Right atrium auricular region (tissue), 2 donors: ENCODE data around the gene C10orf53. TPM values are rescaled to one million over a fixed set of nuclear protein-coding genes. Genes with fewer than 3 reads are reported as not detected.

Experiments used
- DNase-seq: peaks from one replicate; pipeline ENCODE4 v3.0.0-alpha.2; 2019; ENCODE audit warnings: low spot score
- H3K27ac ChIP-seq, 2 donors: fragments of 200-600 bp; sonication (generic); 1 replicate in 1 of 2; 2 replicates in 1 of 2; pipeline ENCODE4 v1.5.1; 2016 to 2019
- H3K27me3 ChIP-seq, 2 donors: fragments of 200-600 bp; sonication (generic); one replicate each; pipeline versions ENCODE4 v1.5.1 to v1.6.0; 2017 to 2019
- H3K36me3 ChIP-seq: fragments of 200-600 bp; sonication (generic); one replicate; pipeline ENCODE4 v1.5.1; 2016
- H3K4me1 ChIP-seq, 2 donors: fragments of 200-600 bp; sonication (generic); one replicate each; pipeline versions ENCODE4 v1.5.1 to v1.6.0; 2017 to 2019
- H3K4me3 ChIP-seq, 2 donors: fragments of 200-600 bp; sonication (generic); 1 replicate in 1 of 2; 2 replicates in 1 of 2; pipeline ENCODE4 v1.5.1; 2017 to 2019; ENCODE audit warnings: mild to moderate bottlenecking in 1 of 2, moderate library complexity in 1 of 2
- H3K9me3 ChIP-seq, 2 donors: fragments of 200-600 bp; sonication (generic); one replicate each; pipeline ENCODE4 v1.5.1; 2019
- total RNA-seq, 2 donors: library from RNA; depleted of rRNA; stranded (reverse); fragments of >200 nt; gene quantifications; one replicate each; pipeline ENCODE4 v1.1.0, GENCODE V29; 2016
- TF ChIP-seq, protein P1 (sequence below), 2 donors: fragments of 200-600 bp; sonication (generic); IDR thresholded peaks; one replicate each; pipeline ENCODE4 v1.5.1; 2019; ENCODE audit warnings: antibody characterized with exemption in 2 of 2

Gene C10orf53
- total RNA-seq, 2 donors from 2014 or later, result not detected

- no peaks in the 10 kb centered on the region for H3K27me3 ChIP-seq
- H3K4me1 ChIP-seq, result no peaks in the 10 kb centered on the region
- H3K27ac ChIP-seq, result no peak overlapping the region
- TF ChIP-seq, protein P1, sequence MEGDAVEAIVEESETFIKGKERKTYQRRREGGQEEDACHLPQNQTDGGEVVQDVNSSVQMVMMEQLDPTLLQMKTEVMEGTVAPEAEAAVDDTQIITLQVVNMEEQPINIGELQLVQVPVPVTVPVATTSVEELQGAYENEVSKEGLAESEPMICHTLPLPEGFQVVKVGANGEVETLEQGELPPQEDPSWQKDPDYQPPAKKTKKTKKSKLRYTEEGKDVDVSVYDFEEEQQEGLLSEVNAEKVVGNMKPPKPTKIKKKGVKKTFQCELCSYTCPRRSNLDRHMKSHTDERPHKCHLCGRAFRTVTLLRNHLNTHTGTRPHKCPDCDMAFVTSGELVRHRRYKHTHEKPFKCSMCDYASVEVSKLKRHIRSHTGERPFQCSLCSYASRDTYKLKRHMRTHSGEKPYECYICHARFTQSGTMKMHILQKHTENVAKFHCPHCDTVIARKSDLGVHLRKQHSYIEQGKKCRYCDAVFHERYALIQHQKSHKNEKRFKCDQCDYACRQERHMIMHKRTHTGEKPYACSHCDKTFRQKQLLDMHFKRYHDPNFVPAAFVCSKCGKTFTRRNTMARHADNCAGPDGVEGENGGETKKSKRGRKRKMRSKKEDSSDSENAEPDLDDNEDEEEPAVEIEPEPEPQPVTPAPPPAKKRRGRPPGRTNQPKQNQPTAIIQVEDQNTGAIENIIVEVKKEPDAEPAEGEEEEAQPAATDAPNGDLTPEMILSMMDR (IDR thresholded peaks at IDR 0.05), result no peak
- H3K36me3 ChIP-seq, result no peaks in the 10 kb centered on the region
- no peaks in the 10 kb centered on the region for H3K9me3 ChIP-seq
- no peak for DNase-seq
- no peak overlapping the region for H3K4me3 ChIP-seq
Observed at GRCh38 chr10:49733866-49734265, 54.4 kb downstream of the C10orf53 start.

DNA sequence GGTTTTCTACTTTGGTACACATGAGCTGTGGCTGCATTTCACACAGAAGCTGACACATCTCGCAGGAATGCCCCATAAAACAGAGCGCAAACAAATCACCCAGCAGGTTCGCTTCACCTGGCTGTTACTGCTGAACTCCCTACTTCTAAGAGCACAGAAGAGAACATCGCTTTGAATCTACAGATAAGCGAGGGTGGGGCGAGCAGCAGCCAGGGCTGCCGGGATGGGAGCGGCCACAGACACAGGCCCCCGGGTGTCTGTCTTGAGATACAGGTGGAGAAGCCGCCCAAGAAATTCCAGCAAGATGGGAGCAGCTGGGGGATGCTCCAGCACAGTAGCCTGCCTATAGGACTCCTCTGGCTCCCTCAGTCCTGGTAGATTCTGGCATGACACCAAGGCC is 55.2 kb downstream of the C10orf53 start:
- TF ChIP-seq, protein P1 (IDR thresholded peaks at IDR 0.05), result no peak

GRCh38 chr10:49735161-49735560 is 55.7 kb downstream of the C10orf53 start:
- no peaks in the 10 kb centered on the region for H3K4me1 ChIP-seq
- DNase-seq, result no peak
- TF ChIP-seq, protein P1 (IDR thresholded peaks at IDR 0.05), result no peak
- no peaks in the 10 kb centered on the region for H3K9me3 ChIP-seq
- no peaks in the 10 kb centered on the region for H3K36me3 ChIP-seq
- no peak overlapping the region for H3K4me3 ChIP-seq
- no peak overlapping the region for H3K27ac ChIP-seq
- no peaks in the 10 kb centered on the region for H3K27me3 ChIP-seq

More for the DNA sequence above, 55.2 kb downstream of the C10orf53 start:
- no peaks in the 10 kb centered on the region for H3K27me3 ChIP-seq
- no peak for DNase-seq
- no peaks in the 10 kb centered on the region for H3K36me3 ChIP-seq
- no peak overlapping the region for H3K4me3 ChIP-seq
- H3K27ac ChIP-seq, result no peak overlapping the region
- no peaks in the 10 kb centered on the region for H3K4me1 ChIP-seq
- H3K9me3 ChIP-seq, result no peaks in the 10 kb centered on the region

DNA sequence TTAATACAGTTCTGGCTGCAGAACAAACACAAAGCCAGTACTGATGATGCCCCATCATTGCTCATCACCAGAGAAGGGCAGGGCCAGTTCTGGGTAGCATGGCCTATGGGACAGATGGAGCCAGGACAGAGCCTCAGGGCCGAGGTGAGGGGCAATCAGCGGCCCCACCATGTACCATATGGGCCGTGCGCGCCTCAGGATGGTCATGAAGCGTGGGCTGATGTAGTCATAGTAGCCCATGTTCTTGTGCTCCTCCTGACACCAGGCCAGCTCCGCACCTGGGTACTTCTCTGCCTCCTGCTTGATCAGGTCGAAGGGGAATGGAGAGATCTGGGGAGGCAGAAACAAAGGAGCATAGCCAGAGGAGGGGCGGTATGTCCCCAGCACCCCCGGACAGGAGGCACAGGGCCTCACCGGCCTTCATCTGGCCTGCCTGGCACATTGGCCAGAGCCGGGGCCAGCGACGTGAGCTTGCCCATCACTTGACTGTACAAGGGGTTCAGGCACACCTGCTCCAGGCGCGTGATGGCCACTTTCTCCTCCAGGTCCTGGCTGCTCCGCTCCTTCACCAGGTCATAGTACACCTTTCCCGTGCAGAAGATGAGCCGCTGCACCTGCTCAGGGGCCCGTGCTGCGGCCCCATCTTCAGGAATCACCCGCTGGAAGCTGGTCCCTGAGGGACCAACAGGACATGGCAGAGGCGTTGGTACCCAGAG is 56.6 kb downstream of the C10orf53 start:
- Histone ChIP-seq H3K36me3 (no peaks in the 10 kb centered on the region), H3K4me3 (no peak overlapping the region), H3K4me1 (no peaks in the 10 kb centered on the region), H3K27me3 (no peaks in the 10 kb centered on the region), H3K27ac (no peak overlapping the region), H3K9me3 (no peaks in the 10 kb centered on the region)
- DNase-seq, result peak; percentile 48
- TF ChIP-seq, protein P1 (IDR thresholded peaks at IDR 0.05), result no peak

DNA sequence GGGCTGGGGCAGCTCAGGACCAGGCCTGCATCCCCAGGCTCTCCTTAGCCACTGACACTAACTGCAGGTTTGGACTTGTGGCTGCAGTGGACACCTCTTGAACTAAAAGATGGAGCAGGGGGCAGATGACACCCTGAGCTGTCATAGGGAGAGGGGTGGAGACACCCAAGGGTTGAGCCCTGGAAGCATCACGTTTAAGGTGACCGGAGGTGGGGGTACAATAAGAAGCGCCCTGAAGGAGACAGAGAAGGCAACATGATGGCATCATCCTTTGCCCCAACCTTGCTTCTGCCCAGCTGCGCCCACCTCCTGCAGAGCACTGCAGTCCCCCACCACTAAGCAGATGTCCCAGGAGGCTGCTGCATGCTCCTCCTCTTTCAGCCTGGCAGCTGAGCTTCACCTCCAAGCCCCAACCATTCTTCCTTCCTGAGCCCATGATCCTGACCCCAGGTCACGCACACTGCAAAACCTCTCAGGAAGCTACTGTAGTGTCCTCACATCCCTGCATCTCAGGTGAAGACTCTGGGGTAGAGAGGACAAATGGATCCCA is 57.2 kb downstream of the C10orf53 start:
- H3K27me3 ChIP-seq, result no peaks in the 10 kb centered on the region
- no peaks in the 10 kb centered on the region for H3K9me3 ChIP-seq
- no peaks in the 10 kb centered on the region for H3K4me1 ChIP-seq
- no peak overlapping the region for H3K27ac ChIP-seq
- no peak overlapping the region for H3K4me3 ChIP-seq
- peak; percentile 38 for DNase-seq
- TF ChIP-seq, protein P1 (IDR thresholded peaks at IDR 0.05), result no peak
- no peaks in the 10 kb centered on the region for H3K36me3 ChIP-seq
